ENCODE measurements around the gene TGM5. TPM values are rescaled to one million over a fixed set of nuclear protein-coding genes. Genes with fewer than 3 reads are reported as not detected.

TGM5 gene
- total and polyA plus RNA-seq, 2 experiments from 2014 or later = not detected

- no peak overlapping the region for H3K27ac Mint-ChIP-seq
- no peak overlapping the region for H3K4me3 Mint-ChIP-seq
- H3K4me1 ChIP-seq (ENCODE audit: insufficient read depth) = no peaks in the 10 kb centered on the region
- no peaks in the 10 kb centered on the region for H3K4me1 Mint-ChIP-seq
- H3F3A ChIP-seq (replicated peaks; ENCODE audit: low read depth) = no peaks in the 10 kb centered on the region
- H3K4me2 ChIP-seq = no peak overlapping the region
- H3K9me3 Mint-ChIP-seq = no peaks in the 10 kb centered on the region
- 0 out of 2 replicates have a peak, but pooled peaks cover 3% of the 10 kb centered on the region for H3K9me2 ChIP-seq (ENCODE audit: insufficient read depth)
- no peak overlapping the region for H2AFZ ChIP-seq
- H4K20me1 ChIP-seq (replicated peaks; ENCODE audit: insufficient read depth) = no peaks in the 10 kb centered on the region
- H3K36me3 Mint-ChIP-seq (ENCODE audit: low read depth) = no peaks in the 10 kb centered on the region
- no peak overlapping the region for H3K27ac ChIP-seq (ENCODE audit: low read depth)
- ATAC-seq = no peak
- no peaks in the 10 kb centered on the region for H3K79me2 ChIP-seq (replicated peaks; ENCODE audit: insufficient read depth)
- H3K27me3 Mint-ChIP-seq (ENCODE audit: insufficient read depth, low read depth, poor library complexity) = peaks cover 5% of the 10 kb centered on the region
- H3K27me3 ChIP-seq (ENCODE audit: insufficient read depth) = no peaks in the 10 kb centered on the region
- no peaks in the 10 kb centered on the region for H3K36me3 ChIP-seq (ENCODE audit: insufficient read depth)
- DNase-seq (ENCODE audit: low spot score) = no peak
- TF ChIP-seq POLR2AphosphoS5 (IDR thresholded peaks at IDR 0.05; ENCODE audit: low read depth) (no peak), CREB1 (CRISPR knock-in tag; IDR thresholded peaks at IDR 0.05; ENCODE audit: low read depth) (no peak), NANOG (IDR thresholded peaks at IDR 0.05; ENCODE audit: borderline replicate concordance) (no peak), CTCF (conservative IDR thresholded peaks at IDR 0.05; ENCODE audit: low read depth in 2 of 2) (no peak), STAT1 (IDR thresholded peaks at IDR 0.05; ENCODE audit: unreplicated experiment) (no peak), ZNF462 (CRISPR knock-in tag; IDR thresholded peaks at IDR 0.05) (no peak)
- no peak overlapping the region for H3K4me3 ChIP-seq
Measured at GRCh38 chr15:43270676-43271306, 4.1 kb upstream of the TGM5 start.
